Measurements from ENCODE around the gene HSPB6.

Gene HSPB6

DNA sequence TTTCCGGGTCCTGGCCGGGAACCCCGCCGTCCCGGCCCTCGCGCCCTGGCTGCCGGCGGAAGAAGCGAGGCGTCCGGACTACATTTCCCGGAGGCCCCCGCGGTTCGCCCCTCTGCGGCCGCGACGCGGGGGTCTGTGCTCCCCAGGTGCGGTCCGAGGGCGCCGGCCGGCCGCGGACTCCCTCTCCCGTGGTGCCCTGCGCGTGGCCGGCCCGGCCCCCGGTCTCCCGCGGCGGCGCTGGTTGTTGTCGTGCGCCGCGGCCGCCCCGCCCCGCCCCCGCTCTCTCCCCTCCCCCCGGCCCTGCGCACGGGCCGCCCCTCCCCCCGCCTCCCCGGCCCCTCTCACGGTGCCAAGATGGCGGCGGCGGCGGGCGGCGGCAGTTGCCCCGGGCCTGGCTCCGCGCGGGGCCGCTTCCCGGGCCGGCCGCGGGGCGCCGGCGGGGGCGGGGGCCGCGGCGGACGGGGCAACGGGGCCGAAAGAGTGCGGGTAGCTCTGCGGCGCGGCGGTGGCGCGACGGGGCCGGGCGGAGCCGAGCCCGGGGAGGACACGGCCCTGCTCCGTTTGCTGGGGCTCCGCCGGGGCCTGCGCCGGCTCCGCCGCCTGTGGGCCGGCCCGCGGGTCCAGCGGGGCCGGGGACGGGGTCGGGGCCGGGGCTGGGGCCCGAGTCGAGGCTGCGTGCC lies 39.0 kb downstream of the HSPB6 start, which contains the start of gene KMT2B:
Gene KMT2B, plus strand, starts transcription at position 339 of the 680 bp plus-strand sequence. Its CDS starts 16 bp downstream, at position 355.
- DNase-seq = peak in 29 of 56 donors; percentile 47 to 98 (median 90)

DNA sequence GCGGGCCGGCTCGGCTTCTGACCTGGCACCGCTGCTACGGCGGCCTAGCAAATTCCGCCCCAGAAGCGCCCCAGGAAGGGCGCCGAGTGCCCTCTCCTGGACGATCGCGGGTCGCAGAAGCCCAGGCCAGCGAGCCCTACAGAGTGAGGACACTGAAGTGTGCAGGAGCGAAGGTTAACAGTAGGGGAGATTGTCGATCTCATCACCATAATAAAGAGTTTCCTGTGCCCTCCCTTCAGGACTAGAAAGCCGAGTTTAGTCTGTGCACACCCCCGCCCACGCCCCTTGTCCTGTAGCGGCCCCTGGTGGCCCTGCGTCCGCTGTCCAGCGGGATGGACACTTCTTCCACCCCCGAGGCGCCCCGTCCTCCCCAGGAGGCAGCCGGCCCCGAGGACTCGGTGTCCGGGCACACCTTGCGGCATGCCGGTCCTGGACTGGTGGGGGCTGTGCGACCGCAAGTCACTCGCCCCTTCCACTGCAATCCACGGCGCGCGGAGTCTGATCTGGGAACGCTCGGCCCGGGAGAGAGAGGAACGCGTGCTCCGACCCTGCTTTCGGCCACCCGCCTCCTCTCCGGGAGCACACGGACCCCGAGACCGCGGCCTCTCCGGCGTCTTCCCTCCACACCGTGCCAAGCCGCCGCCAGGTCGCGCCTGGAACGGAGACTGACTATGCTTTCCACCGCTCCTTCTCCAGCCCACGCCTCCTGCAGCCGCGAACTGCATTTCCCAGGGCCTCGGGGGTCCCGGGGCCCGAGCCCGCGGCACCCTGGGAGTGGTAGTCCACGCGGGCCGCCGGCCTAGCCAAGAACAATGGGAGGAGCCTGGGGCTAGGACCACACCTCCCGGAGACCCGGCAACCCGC lies 39.8 kb downstream of the HSPB6 start:
- peak; percentile 47 to 97 (median 84) for DNase-seq

DNA sequence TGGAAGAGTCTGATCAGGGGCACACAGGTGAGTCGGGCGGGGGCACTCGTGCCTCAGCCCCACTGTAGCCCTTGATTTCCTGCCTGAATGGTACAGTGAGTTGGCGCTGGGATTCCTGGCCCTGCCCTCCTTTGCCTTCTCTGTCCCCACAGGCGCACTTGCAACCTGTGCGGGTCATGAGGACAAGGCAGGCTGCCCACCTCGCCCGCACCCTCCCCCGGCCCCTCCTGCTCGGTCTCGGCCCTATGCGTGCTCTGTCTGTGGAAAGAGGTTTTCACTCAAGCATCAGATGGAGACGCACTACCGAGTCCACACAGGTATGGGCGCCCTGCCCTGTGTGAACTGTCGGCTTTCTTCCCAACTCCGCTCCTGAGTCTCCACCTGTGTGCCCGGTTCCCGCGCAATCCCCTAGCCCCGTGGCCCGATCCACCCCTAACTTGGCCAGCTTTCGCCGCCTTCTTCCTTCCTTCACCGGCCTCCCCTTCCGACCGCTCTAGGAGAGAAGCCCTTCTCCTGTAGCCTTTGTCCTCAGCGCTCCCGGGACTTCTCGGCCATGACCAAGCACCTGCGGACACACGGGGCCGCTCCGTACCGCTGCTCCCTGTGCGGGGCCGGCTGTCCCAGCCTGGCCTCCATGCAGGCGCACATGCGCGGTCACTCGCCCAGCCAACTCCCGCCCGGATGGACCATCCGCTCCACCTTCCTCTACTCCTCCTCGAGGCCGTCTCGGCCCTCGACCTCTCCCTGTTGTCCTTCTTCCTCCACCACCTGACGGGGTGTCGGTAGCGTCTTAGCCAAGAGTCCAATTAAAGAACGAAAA lies 40.6 kb downstream of the HSPB6 start:
- peak in 40 of 56 donors; percentile 22 to 81 (median 64) for DNase-seq

DNA sequence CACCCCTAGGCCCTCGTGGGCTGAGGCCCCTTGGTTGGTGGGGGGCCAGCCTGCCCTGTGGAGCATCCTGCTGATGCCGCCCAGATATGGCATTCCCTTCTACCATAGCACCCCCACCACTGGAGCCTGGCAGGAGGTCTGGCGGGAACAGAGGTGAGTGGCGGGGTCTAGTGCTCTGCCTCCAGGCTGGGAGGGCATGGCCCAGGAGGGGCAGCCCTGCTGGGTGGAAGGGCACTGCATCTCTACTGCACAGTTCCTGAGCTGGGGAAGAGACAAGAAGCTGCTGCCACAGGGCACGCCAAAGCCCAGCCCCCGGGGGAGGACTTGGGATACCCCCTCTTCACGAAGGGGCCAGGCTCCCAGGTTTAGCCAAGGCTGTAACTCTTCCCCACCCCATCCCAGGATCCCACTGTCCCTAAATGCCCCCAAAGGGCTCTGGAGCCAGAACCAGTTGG lies 41.4 kb downstream of the HSPB6 start:
- DNase-seq = no peak

DNA sequence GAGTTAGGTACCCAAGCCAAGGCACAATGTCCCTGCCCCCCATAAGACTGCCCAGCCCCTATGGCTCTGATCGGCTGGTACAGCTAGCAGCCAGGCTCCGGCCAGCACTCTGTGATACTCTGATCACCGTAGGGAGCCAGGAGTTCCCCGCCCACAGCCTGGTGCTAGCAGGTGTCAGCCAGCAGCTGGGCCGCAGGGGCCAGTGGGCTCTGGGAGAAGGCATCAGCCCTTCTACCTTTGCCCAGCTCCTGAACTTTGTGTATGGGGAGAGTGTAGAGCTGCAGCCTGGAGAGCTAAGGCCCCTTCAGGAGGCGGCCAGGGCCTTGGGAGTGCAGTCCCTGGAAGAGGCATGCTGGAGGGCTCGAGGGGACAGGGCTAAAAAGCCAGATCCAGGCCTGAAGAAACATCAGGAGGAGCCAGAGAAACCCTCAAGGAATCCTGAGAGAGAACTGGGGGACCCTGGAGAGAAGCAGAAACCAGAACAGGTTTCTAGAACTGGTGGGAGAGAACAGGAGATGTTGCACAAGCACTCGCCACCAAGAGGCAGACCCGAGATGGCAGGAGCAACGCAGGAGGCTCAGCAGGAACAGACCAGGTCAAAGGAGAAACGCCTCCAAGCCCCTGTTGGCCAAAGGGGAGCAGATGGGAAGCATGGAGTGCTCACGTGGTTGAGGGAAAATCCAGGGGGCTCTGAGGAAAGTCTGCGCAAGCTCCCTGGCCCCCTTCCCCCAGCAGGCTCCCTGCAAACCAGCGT lies 42.1 kb downstream of the HSPB6 start:
- no peak for DNase-seq

DNA sequence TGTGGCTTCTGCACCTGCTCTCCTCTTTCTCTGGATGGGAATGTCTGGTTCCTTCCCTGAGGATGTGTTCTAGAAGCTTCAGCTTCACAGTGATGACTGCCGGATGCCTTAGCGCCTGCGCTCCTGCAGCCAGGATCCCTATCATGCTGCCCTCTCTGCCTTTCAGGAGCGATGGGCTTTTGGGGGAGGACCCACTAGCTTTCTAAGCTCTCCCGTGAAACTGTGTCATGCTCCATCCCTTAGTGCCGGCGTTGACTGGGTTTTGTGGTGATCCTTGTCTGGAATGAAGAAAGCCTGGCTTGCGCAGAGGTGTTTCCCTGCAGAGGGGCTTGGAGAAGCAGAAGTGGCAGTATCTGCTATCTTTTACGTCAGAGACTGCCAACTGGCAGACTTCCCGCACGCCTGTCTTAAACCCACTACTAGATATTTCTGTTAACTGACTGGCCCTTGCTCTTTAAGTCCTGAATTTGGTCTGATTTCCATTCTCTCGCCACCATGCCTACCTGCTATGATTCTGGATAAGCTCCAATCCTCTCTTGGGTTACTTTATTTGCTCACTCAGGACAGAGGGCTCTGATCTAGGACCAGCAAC lies 42.8 kb downstream of the HSPB6 start:
- no peak for DNase-seq

DNA sequence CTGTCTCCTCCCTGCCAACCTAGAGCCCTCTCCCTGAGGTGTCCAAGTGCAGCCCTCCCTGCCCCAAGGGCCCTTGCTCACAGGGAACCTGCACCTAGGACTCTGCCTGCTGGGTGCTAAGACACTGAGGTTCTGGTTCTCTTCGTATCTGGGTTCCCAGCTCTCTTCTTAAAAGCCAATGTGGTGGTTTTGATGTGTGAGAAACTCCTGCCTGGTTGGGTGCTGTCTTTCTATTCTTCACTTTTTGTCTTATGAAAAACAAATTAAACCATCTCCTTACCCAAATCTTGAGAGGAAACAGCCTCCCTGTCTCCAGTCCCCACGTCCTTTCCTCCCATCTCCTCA lies 43.4 kb downstream of the HSPB6 start:
- no peak for DNase-seq

DNA sequence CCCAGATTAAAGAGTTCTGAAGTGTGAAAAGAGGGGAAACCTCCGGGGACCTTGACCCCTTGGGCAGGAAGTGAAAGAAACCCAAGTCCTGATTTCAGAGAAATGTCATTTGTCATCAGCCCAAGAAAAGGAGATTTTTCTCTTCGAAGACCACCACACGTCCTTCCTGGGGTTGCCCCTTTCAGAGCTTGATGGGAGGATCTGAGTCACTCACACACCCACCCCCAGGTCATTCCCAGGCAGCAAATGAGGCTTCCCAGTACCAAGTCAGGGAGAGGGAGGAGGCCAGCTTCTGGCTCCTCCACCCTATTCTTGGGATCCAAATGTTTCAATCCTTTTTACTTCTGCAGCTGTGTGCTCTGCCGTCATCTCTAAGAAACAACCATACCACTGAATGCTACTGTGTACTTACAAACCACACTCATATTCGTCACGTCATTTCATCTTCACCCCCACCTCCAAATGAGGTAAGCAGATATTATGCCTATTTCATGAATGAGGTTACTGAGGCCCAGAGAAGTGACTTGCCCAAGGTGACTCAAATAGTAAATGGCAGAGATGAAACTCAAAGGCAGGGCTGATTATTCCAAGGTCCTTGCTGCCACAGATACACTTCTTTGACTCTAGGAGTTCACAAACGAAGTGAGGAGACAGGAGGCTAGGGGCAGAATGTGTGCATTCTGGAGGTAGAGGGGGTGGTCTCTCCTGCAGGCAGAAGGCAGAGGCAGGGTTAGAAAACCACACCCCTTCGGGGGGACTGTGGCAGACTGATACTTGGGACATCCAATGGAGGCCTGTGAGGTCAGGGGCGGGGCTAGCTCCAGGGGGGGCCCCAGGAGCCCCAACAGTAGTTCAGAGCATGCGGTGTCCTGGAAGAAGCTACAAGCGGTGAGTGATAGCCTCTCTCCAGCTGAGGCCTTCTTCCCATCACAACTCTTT lies 44.0 kb downstream of the HSPB6 start:
- DNase-seq = no peak

DNA sequence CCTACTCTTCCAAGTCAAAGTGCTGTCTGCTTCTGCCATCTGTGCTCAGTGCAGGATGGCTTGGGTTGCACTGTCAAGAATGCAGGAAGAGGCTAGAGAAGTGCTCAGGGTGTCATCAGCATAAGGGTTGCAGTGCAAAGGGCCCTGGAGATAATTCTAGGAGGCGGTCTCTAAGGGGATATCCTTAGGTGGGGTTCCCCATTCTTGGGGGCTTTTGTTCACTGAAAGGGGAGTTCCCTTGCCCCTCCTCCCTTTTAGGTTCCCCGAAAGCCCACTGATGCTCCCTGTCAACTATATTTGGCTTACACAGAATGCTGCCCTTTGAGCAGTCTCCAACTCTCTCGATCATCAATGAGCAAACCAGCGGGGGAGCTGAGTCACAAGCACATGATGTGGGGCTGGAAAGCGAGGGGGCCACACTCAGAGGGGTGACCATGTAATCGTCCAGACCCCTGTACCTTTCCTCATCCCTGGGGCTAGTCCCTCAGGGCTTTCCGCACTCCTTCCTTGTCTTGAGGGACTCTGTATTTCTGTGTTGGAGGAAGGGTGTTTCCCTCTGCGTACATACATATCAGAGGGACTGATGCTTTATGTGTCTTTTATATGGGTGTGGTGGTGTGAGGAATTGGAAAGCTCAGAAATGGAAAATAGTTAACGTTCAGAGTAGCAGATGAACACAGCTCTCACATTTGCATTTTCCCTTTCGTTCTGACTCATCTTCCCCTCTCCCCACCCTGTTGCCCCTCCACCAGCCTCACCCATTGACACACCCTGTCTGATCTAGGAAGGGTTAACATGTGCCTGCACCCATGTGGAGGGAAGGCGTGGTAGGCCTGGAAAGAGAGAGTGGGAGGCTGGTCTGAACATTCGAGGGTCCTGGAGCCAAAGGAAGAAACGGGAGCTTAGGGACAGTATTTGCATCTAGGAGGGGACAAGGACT lies 45.8 kb downstream of the HSPB6 start:
- DNase-seq = peak in 1 of 56 donors; percentile 10

DNA sequence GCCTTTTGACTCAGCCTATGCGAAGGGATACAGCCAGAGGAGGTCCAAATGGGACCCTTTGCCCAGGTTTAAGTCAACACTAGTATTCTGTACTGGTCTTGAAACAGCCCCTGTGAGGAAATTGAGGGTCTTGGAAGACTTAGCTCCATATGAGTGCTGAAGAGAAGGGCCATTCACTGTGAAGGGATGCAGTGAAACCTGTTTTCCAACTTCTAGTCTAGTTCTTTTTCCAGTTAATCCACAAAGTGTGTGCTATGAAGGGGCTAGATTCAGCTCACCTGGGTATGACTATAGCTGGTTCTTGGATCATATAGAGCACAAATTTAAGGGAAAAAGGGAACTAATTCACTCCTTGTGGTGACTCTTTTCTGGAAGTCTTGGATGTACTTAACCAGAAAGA lies 48.4 kb downstream of the HSPB6 start:
- DNase-seq = no peak
